ENCODE measurements around the gene ITGA11.

ITGA11 gene

DNA sequence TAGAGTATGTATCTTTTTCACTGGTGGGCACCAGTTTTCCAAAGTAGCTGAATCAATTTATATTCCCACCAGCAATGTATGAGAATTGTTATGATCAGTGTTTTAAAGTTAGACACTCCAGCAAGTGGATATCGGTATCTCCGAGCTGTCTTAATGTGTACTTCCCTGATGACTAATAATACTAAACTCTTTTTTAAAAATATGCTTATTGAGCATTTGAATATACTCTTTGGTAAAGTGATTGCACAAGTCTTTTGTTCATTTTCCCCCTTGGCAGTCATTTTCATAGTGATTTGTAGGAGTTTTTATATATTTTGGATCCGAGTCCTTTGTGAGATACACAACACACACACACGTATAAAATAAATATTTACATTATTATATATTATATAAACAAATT lies 166.9 kb downstream of the ITGA11 start:
- no peak for DNase-seq (ENCODE audit: low spot score)

DNA sequence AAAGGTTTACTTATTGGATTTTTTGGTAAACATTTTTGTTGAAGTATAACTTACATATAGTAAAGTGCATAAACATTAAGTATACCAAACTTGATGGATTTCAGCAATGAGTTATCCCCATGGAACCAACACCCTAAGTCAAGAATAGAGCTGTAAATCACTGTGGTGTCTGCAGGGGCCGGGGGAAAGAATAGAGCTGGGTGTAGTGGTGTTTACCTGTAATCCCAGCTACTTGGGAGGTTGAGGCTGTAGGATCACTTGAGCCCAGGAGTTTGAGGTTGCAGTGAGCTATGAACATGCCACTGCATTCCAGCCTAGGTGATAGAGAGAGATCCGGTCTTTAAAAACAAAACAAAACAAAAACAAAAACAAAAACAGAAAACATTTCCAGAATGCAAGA lies 167.7 kb downstream of the ITGA11 start:
- DNase-seq (ENCODE audit: low spot score): no peak

DNA sequence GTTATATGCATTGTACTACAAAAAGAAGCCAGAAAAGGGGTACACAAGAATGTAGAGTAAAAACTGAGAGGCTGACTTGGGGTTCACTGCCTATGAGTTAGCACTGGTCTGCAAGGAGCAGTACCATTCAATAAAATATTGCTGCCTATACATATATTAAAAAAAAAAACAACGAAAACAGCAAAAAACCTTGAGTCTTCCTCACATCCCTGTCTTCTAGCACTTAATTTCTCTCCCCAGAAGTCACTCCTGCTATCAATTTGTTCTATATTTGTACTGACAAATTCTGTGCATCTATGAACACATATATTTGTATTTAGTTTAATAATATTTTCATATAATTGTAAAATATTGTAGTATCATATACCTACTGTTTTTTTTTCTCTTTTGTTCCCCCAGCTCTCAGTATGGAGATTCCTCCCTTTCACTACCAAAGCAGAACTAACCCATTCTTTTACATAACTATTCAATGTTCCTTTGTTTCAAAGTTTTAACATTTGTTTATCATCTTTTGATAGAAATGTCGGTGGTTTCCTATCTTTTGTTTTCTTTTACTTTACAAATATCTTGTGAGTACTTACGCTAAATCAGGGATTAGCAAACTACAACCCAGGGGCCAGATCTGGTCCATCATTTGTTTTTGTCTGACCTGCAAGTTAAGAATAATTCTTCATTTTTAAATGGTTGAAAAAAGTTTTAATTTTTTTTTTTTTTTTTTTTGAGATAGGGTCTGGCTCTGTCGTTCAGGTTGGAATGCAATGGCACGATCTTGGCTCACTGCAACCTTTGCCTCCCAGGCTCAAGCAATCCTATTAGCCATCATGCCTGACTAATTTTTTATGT lies 169.2 kb downstream of the ITGA11 start:
- no peak for DNase-seq (ENCODE audit: low spot score)

- DNase-seq (ENCODE audit: low spot score): no peak
These were observed 170.0 kb downstream of the ITGA11 start for GRCh38 chr15:68261980-68262379.

DNA sequence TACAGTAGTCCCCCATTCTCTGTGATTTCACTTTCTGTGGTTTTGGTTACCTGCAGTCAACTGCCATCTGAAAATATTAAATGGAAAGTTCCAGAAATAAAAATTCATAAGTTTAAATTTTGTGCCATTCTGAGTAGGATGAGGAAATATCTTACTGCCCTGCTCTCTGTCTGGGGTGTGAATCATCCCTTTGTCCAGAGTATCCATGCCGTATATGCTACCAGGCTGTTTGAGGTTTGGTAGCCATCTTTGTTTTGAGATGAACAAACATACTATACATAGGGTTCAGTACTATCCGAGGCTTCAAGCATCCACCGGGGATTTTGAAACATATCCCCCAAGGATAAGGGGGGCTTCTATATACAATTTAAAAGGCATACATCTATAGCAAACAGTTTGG lies 170.7 kb downstream of the ITGA11 start:
- no peak for DNase-seq (ENCODE audit: low spot score)

DNA sequence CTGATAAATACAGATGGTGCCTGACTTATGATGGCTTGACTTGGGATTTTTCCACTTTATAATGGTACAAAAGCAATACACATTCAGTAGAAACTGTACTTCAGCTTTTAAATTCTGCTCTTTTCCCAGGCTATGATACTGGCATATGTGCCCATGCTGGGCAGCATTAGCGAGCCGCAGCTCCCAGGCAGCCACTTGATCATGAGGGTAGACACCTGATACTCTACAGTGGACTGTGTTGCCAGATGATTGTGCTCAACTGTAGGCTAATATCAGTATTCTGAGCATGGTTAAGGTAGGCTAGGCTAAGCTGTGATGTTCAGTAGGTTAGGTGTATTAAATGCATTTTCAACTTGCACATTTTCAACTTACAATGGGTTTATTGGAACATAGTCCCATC lies 172.1 kb downstream of the ITGA11 start:
- DNase-seq (ENCODE audit: low spot score): no peak

GRCh38 chr15:68258692-68259091 lies 173.3 kb downstream of the ITGA11 start:
- DNase-seq (ENCODE audit: low spot score): no peak

DNA sequence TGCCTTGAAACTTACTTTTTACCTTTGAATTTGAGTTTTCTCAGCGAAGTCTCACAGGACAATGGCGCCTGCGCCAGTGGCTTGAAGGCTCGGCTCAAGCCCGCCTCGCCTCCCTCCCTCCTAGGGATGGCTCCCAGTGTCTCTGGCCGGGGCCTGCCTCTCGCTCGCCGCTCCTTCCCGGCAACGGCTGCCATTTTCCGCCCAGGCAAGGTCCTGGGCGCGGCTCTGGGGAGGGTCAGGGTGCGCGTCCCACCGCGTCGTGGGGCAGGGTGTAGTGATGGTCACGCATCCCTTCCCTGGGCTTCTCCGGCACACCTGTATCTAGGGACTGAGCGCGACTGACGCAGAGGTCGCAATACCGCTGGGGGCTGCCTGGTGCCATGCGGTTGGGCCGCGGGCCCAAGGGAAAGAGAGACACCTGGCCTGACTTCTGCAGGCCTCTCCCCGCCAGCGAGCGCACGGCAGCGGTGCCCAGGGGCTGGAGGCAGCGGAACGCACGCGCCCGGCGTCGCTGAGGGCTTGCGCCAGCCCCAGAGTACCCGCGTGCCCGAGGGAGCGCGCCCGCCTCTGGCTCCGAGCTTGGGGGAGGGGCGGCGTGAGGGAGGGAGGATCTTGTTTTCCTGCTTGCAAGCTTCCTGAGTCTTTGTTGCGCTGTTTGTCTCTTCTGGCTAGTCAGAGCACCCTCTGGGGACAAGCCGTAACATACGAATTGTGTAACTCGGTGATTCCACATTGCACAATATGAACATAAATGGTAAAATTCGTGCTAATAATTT lies 175.1 kb downstream of the ITGA11 start:
- peak; percentile 58 for DNase-seq (ENCODE audit: low spot score)

GRCh38 chr15:68252925-68253534 lies 178.9 kb downstream of the ITGA11 start:
- peak; percentile 60 for DNase-seq (ENCODE audit: low spot score)

- DNase-seq (ENCODE audit: low spot score): no peak
These were observed 182.8 kb downstream of the ITGA11 start for GRCh38 chr15:68249058-68249713.

Measured in CD4-positive, alpha-beta T cell treated with Interleukin-15 for 4 hours (primary cell).